Bronchial epithelial cell (primary cell): ENCODE data around the gene CHN2. TPM values are rescaled to one million over a fixed set of nuclear protein-coding genes. Genes with fewer than 3 reads are reported as not detected.

ENCODE experiments used
- DNase-seq: peaks from one replicate; pipeline ENCODE4 v3.0.0-alpha.2; 2010; ENCODE audit warnings: low read depth
- FAIRE-seq: peaks from 2 replicates; lab custom pipeline; 2011; peaks lifted over from hg19 to GRCh38; lab: Jason Lieb, UNC
- H3K27me3 ChIP-seq: 2 replicates; pipeline ENCODE4 v1.5.1; 2011; ENCODE audit warnings: low read length; ENCODE audit not compliant: control insufficient read depth, insufficient read depth
- H3K36me3 ChIP-seq: 2 replicates; pipeline ENCODE4 v1.5.1; 2011; ENCODE audit warnings: low read length; ENCODE audit not compliant: control insufficient read depth, insufficient read depth
- H3K4me3 ChIP-seq: 2 replicates; pipeline ENCODE4 v1.5.1; 2011; ENCODE audit warnings: mild to moderate bottlenecking, low read depth, low read length, control low read depth
- CTCF ChIP-seq: IDR thresholded peaks from 2 replicates; pipeline ENCODE4 v1.5.1; 2011; ENCODE audit warnings: mild to moderate bottlenecking, moderate library complexity, low read length, control low read depth, inconsistent platforms; ENCODE audit not compliant: insufficient read depth, severe bottlenecking
- total RNA-seq: library from RNA; depleted of rRNA; stranded (reverse); fragments of >200 nt; gene quantifications from 2 replicates; pipeline ENCODE4 v1.2.1, GENCODE V29; 2014

The CHN2 gene
- total RNA-seq, 1 donor from 2014 or later = 0.53 TPM

- H3K4me3 ChIP-seq = no peak overlapping the region
- no peaks in the 10 kb centered on the region for H3K27me3 ChIP-seq
- FAIRE-seq (no peak), DNase-seq (no peak)
- no peaks in the 10 kb centered on the region for H3K36me3 ChIP-seq
- no peak for TF ChIP-seq CTCF
These were observed 234.8 kb downstream of the CHN2 start for GRCh38 chr7:29429401-29429800.

GRCh38 chr7:29430279-29430949 lies 235.8 kb downstream of the CHN2 start:
- FAIRE-seq (no peak), DNase-seq (no peak)
- no peak overlapping the region for H3K4me3 ChIP-seq
- H3K27me3 ChIP-seq = no peaks in the 10 kb centered on the region
- no peaks in the 10 kb centered on the region for H3K36me3 ChIP-seq
- TF ChIP-seq CTCF = no peak

GRCh38 chr7:29431686-29432085 lies 237.1 kb downstream of the CHN2 start:
- no peak for TF ChIP-seq CTCF
- Histone ChIP-seq H3K36me3 (no peaks in the 10 kb centered on the region), H3K27me3 (no peaks in the 10 kb centered on the region), H3K4me3 (no peak overlapping the region)
- FAIRE-seq (no peak), DNase-seq (no peak)

GRCh38 chr7:29432721-29433120 lies 238.1 kb downstream of the CHN2 start:
- H3K36me3 ChIP-seq = no peaks in the 10 kb centered on the region
- H3K27me3 ChIP-seq = no peaks in the 10 kb centered on the region
- TF ChIP-seq CTCF = no peak
- FAIRE-seq = no peak
- H3K4me3 ChIP-seq = no peak overlapping the region
- no peak for DNase-seq

- DNase-seq (no peak), FAIRE-seq (no peak)
- no peak for TF ChIP-seq CTCF
- no peak overlapping the region for H3K4me3 ChIP-seq
- H3K36me3 ChIP-seq = no peaks in the 10 kb centered on the region
- H3K27me3 ChIP-seq = no peaks in the 10 kb centered on the region
These were observed 239.8 kb downstream of the CHN2 start for GRCh38 chr7:29434380-29434768.

GRCh38 chr7:29435167-29435566 lies 240.6 kb downstream of the CHN2 start:
- FAIRE-seq (no peak), DNase-seq (no peak)
- Histone ChIP-seq H3K4me3 (no peak overlapping the region), H3K36me3 (no peaks in the 10 kb centered on the region), H3K27me3 (no peaks in the 10 kb centered on the region)
- no peak for TF ChIP-seq CTCF
